Right lobe of liver (tissue), 4 donors: ENCODE results near the gene STAM.
A peak's percentile ranks its signal among the peaks of the same experiment; 100 is the strongest.

Experiments used
- CTCF ChIP-seq, 4 donors: fragments of 200-600 bp in 3 of 4; fragments of 450-650 bp in 1 of 4; IDR thresholded peaks; one replicate each; pipeline versions ENCODE4 v1.5.1 to v1.8.0; 2016 to 2022; ENCODE audit warnings: antibody characterized with exemption in 4 of 4, mild to moderate bottlenecking in 2 of 4
- POLR2A ChIP-seq: fragments of 450-650 bp; IDR thresholded peaks from one replicate; pipeline ENCODE4 v1.6.1; 2017; ENCODE audit warnings: antibody characterized with exemption, mild to moderate bottlenecking
- donor health status: DM: no; HTN: no; CAD: no.
- donor health status: DM: no; HTN: no; CAD: no.
- donor health status: DM: no; HTN: yes; CAD: no.

GRCh38 chr10:17742918-17743317, 99.0 kb downstream of the STAM start:
- peak; percentile 77 to 82 (median 79) for TF ChIP-seq CTCF (IDR thresholded peaks at IDR 0.05)
- no peak for TF ChIP-seq POLR2A
